Activated naive CD4-positive, alpha-beta T cell (primary cell): ENCODE data around the gene ACER1.

Experiments used
- DNase-seq, 4 experiments: peaks; one replicate each; lab custom pipeline; 2025; lab: John Stamatoyannopoulos, UW

Gene ACER1

GRCh38 chr19:6268382-6268771, 65.0 kb downstream of the ACER1 start:
- DNase-seq, result no peak

GRCh38 chr19:6267552-6268381, 65.6 kb downstream of the ACER1 start:
- DNase-seq, result no peak

DNA sequence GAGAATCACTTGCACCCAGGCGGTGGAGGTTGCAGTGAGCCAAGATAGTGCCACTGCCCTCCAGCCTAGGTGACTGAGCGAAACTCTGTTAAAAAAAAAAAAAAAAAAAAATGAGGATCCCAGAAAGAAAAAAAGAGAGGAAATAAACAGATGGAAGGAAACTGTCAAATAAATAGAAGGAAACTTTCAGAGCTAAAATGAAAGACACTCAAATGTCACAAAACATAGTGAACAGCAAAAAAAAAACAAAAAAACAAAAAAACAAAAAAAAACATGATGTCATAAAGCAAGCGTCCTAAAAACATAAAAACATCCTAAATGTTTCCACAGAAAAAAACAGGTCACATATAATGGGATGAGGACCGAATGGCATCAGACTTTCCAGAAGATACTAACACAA, 68.6 kb downstream of the ACER1 start:
- DNase-seq, result no peak

- no peak for DNase-seq
Observed at GRCh38 chr19:6263735-6264444, 69.5 kb downstream of the ACER1 start.

- DNase-seq, result no peak
Observed at GRCh38 chr19:6263306-6263705, 70.1 kb downstream of the ACER1 start.

DNA sequence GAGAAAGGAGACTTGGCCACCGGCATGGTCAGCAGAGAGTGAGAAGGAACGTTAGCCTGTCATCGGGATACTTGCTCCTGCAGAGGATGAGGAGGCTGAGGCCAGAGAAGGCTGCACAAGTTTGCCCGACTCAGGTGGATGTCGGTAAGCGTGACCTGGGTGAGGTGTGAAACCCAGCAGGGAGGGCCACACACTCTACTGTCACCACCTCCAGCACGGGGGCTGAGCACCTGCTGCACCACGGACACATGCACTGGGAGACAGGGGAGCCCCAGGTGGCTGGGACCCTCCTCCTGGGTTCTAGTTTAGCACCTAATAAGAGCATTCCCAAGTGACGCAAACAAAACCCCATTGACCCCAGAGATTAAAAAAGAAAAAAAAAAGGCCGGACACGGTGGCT, 70.9 kb downstream of the ACER1 start:
- DNase-seq, result no peak

DNA sequence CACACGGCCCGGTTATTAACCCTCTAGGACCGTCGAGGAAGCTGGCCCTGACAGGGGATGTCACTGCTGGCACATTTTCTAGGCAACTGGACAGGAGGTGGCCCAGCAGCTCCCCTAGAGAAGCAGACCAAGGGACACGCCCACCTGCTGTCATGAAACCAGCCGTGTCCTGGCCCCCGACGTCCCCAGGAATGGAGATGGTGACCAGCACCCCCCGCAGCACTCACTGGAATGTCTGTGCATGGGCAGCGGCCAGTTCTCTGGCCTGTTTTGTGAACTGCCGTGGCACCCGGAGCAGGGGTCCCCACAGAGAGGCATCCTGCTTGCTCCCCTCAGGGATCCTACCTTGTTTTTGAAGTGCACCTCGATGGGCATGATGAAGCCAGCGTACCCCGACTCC, 71.5 kb downstream of the ACER1 start:
- no peak for DNase-seq

- DNase-seq, result peak in 1 of 4 experiments; percentile 27
Observed at GRCh38 chr19:6260912-6261650, 72.3 kb downstream of the ACER1 start.

- DNase-seq, result no peak
Observed at GRCh38 chr19:6260376-6260775, 73.0 kb downstream of the ACER1 start.

GRCh38 chr19:6259312-6259861, 74.0 kb downstream of the ACER1 start:
- no peak for DNase-seq

DNA sequence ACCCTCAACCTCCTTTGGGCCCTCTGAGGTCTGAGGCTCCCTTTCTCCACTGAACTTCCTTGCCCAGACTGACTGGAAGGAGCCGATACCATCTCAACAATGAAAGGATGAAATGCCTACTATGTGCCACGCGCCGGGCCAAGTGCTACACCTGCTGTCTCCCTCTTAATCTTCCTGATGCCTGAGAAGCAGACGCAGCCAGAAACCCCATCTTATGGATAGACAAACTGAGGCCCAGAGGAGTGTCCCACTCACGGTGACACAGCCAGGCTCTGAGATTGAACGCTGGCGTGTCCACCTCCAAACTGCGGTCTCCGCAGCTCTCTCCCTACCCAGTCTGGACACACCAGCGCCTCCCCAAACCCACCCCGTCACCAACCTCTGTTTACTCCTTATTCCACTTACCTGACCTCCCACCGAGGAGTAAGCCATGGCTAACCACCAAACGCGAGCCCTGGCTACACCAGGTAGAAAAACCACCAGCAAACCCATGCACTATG, 74.5 kb downstream of the ACER1 start:
- DNase-seq, result no peak
